Activated naive CD4-positive, alpha-beta T cell treated with anti-CD3 and anti-CD28 coated beads, Interleukin-2, amount 10 ng/mL, durations not matched to agents 7 days and 5 days (primary cell): ENCODE data around the gene RPS16.
"Not testable (repeated sequence)": the region's sequence is repeated elsewhere in the genome, so short reads cannot be mapped to it uniquely, and the experiment has no call there.

Experiments used
- CTCF ChIA-PET: fragments of 350-600 bp; sonication (Branson Sonifier 250); formaldehyde crosslinking; loops from one replicate; lab custom pipeline; 2021; ENCODE audit warnings: antibody characterized with exemption; lab: Charles Lee
- DNase-seq: peaks from one replicate; pipeline ENCODE4 v3.0.0-alpha.2; 2020
- H3K27ac Mint-ChIP-seq: one replicate; pipeline ENCODE4 v1.8.0; 2021; ENCODE audit warnings: mild to moderate bottlenecking, moderate library complexity, mixed read lengths
- H3K27me3 Mint-ChIP-seq: one replicate; pipeline ENCODE4 v1.8.0; 2021; ENCODE audit warnings: mild to moderate bottlenecking, mixed read lengths
- H3K36me3 Mint-ChIP-seq: one replicate; pipeline ENCODE4 v1.8.0; 2021; ENCODE audit warnings: mixed read lengths
- H3K4me1 Mint-ChIP-seq: one replicate; pipeline ENCODE4 v1.8.0; 2021; ENCODE audit warnings: mixed read lengths
- H3K4me3 Mint-ChIP-seq: one replicate; pipeline ENCODE4 v1.8.0; 2021; ENCODE audit warnings: mild to moderate bottlenecking, moderate library complexity, mixed read lengths
- H3K9me3 Mint-ChIP-seq: one replicate; pipeline ENCODE4 v1.8.0; 2021; ENCODE audit warnings: mixed read lengths

Gene RPS16

GRCh38 chr19:39435499-39436349 is at the start of gene RPS16:
Gene RPS16 (minus strand): TSS chr19:39435949. CDS start chr19:39435895, 54 bp downstream.
- Mint-ChIP-seq H3K4me1 (peaks cover 61% of the 10 kb centered on the region), H3K4me3 (peak within 1 kb of the TSS; percentile 100), H3K36me3 (peaks cover 36% of the 10 kb centered on the region), H3K27ac (peak within 1 kb of the TSS; percentile 99), H3K9me3 (no peaks in the 10 kb centered on the region), H3K27me3 (peaks cover 18% of the 10 kb centered on the region)
- peak; percentile 99 for DNase-seq
- CTCF ChIA-PET = interaction anchor here (0.8 to 1.8 kb wide), 10 partner anchors 12 to 97 kb away, joined by 3 to 8 read pairs (median 3); partner anchors contain the start of genes EID2B and PLEKHG2

- CTCF ChIA-PET = interaction anchor here (3.1 kb wide), 1 partner anchor 9 kb away, joined by 11 read pairs; no protein-coding TSS in a partner anchor
- no peaks in the 10 kb centered on the region for H3K9me3 Mint-ChIP-seq
- no peak for DNase-seq
- no peak overlapping the region for H3K4me3 Mint-ChIP-seq
- no peak overlapping the region for H3K27ac Mint-ChIP-seq
- no peaks in the 10 kb centered on the region for H3K27me3 Mint-ChIP-seq
- H3K36me3 Mint-ChIP-seq = peaks cover 15% of the 10 kb centered on the region
- peaks cover 31% of the 10 kb centered on the region for H3K4me1 Mint-ChIP-seq
Measured at GRCh38 chr19:39483141-39483540, 47.4 kb upstream of the RPS16 start.

GRCh38 chr19:39481676-39482075 is 45.9 kb upstream of the RPS16 start:
- CTCF ChIA-PET = no interaction called here
- no peaks in the 10 kb centered on the region for H3K9me3 Mint-ChIP-seq
- peak overlapping the region; percentile 88 for H3K4me3 Mint-ChIP-seq
- peaks cover 7% of the 10 kb centered on the region for H3K36me3 Mint-ChIP-seq
- DNase-seq = no peak
- H3K27me3 Mint-ChIP-seq = no peaks in the 10 kb centered on the region
- peaks cover 31% of the 10 kb centered on the region for H3K4me1 Mint-ChIP-seq
- H3K27ac Mint-ChIP-seq = peak overlapping the region; percentile 88

GRCh38 chr19:39481229-39481545 is 45.4 kb upstream of the RPS16 start:
- H3K36me3 Mint-ChIP-seq = peaks cover 4% of the 10 kb centered on the region

GRCh38 chr19:39480337-39481228 is 44.8 kb upstream of the RPS16 start, which contains the start of gene TIMM50:
Gene TIMM50 (plus strand): TSS chr19:39480838. CDS start chr19:39480854, 16 bp downstream.
- H3K27ac Mint-ChIP-seq = peak within 1 kb of the TSS; percentile 88
- peaks cover 7% of the 10 kb centered on the region for H3K36me3 Mint-ChIP-seq
- H3K4me1 Mint-ChIP-seq = peaks cover 31% of the 10 kb centered on the region
- DNase-seq = peak; percentile 99
- CTCF ChIA-PET = no interaction called here
- no peaks in the 10 kb centered on the region for H3K27me3 Mint-ChIP-seq
- H3K4me3 Mint-ChIP-seq = peak within 1 kb of the TSS; percentile 88
- H3K9me3 Mint-ChIP-seq = no peaks in the 10 kb centered on the region

More at GRCh38 chr19:39481229-39481545, 45.4 kb upstream of the RPS16 start:
- H3K27me3 Mint-ChIP-seq = no peaks in the 10 kb centered on the region
- H3K9me3 Mint-ChIP-seq = no peaks in the 10 kb centered on the region
- H3K4me3 Mint-ChIP-seq = peak overlapping the region; percentile 88
- H3K4me1 Mint-ChIP-seq = peaks cover 31% of the 10 kb centered on the region
- no peak for DNase-seq
- CTCF ChIA-PET = no interaction called here
- peak overlapping the region; percentile 88 for H3K27ac Mint-ChIP-seq

GRCh38 chr19:39479916-39480315 is 44.2 kb upstream of the RPS16 start:
- DNase-seq = no peak
- Mint-ChIP-seq H3K9me3 (no peaks in the 10 kb centered on the region), H3K27ac (peak overlapping the region; percentile 88), H3K36me3 (peaks cover 12% of the 10 kb centered on the region), H3K4me1 (peaks cover 31% of the 10 kb centered on the region), H3K4me3 (peak overlapping the region; percentile 88), H3K27me3 (no peaks in the 10 kb centered on the region)
- CTCF ChIA-PET = no interaction called here

- DNase-seq, H3K9me3 Mint-ChIP-seq, H3K27me3 Mint-ChIP-seq, CTCF ChIA-PET: not testable (repeated sequence)
- peak overlapping the region; percentile 88 for H3K27ac Mint-ChIP-seq
- peak overlapping the region; percentile 88 for H3K4me3 Mint-ChIP-seq
- peaks cover 18% of the 10 kb centered on the region for H3K36me3 Mint-ChIP-seq
- peaks cover 31% of the 10 kb centered on the region for H3K4me1 Mint-ChIP-seq
Measured at GRCh38 chr19:39479319-39479801, 43.6 kb upstream of the RPS16 start.

GRCh38 chr19:39475748-39476147 is 40.0 kb upstream of the RPS16 start:
- DNase-seq = no peak
- Mint-ChIP-seq H3K27ac (no peak overlapping the region), H3K4me3 (no peak overlapping the region), H3K36me3 (peaks cover 37% of the 10 kb centered on the region), H3K27me3 (no peaks in the 10 kb centered on the region), H3K4me1 (peaks cover 14% of the 10 kb centered on the region), H3K9me3 (no peaks in the 10 kb centered on the region)
- CTCF ChIA-PET = interaction anchor here (0.7 to 2.6 kb wide), 5 partner anchors 8 to 50 kb away, joined by 3 to 11 read pairs (median 3); no protein-coding TSS in a partner anchor

GRCh38 chr19:39474139-39474620 is 38.4 kb upstream of the RPS16 start:
- CTCF ChIA-PET = interaction anchor here (0.7 to 2.6 kb wide), 12 partner anchors 9 to 369 kb away, joined by 3 to 17 read pairs (median 4); partner anchors contain the start of genes EID2B and RPS16
- Mint-ChIP-seq H3K4me3 (no peak overlapping the region), H3K36me3 (peaks cover 51% of the 10 kb centered on the region), H3K27ac (peak overlapping the region; percentile 45), H3K9me3 (no peaks in the 10 kb centered on the region), H3K27me3 (no peaks in the 10 kb centered on the region), H3K4me1 (peaks cover 2% of the 10 kb centered on the region)
- DNase-seq = peak; percentile 81

GRCh38 chr19:39473443-39473960 is 37.8 kb upstream of the RPS16 start:
- H3K36me3 Mint-ChIP-seq = peaks cover 57% of the 10 kb centered on the region
- no peaks in the 10 kb centered on the region for H3K9me3 Mint-ChIP-seq
- CTCF ChIA-PET = interaction anchor here (0.7 to 2.6 kb wide), 10 partner anchors 8 to 369 kb away, joined by 3 to 17 read pairs (median 4); partner anchors contain the start of genes EID2B and RPS16
- peaks cover under 1% of the 10 kb centered on the region for H3K4me1 Mint-ChIP-seq
- no peaks in the 10 kb centered on the region for H3K27me3 Mint-ChIP-seq
- no peak overlapping the region for H3K27ac Mint-ChIP-seq
- no peak for DNase-seq
- no peak overlapping the region for H3K4me3 Mint-ChIP-seq

GRCh38 chr19:39472746-39473442 is 37.1 kb upstream of the RPS16 start:
- Mint-ChIP-seq H3K36me3 (peaks cover 62% of the 10 kb centered on the region), H3K27ac (peak overlapping the region; percentile 14), H3K9me3 (no peaks in the 10 kb centered on the region), H3K27me3 (no peaks in the 10 kb centered on the region), H3K4me3 (no peak overlapping the region), H3K4me1 (no peaks in the 10 kb centered on the region)
- CTCF ChIA-PET = interaction anchor here (1.1 to 2.6 kb wide), 3 partner anchors 11 to 370 kb away, joined by 3 to 11 read pairs (median 9); no protein-coding TSS in a partner anchor
- no peak for DNase-seq

- Mint-ChIP-seq H3K27ac (peak overlapping the region; percentile 14), H3K4me1 (no peaks in the 10 kb centered on the region), H3K9me3 (no peaks in the 10 kb centered on the region), H3K27me3 (no peaks in the 10 kb centered on the region), H3K4me3 (no peak overlapping the region), H3K36me3 (peaks cover 69% of the 10 kb centered on the region)
- CTCF ChIA-PET = interaction anchor here (1.0 to 1.2 kb wide), 2 partner anchors 31 to 61 kb away, joined by 3 to 4 read pairs; no protein-coding TSS in a partner anchor
- no peak for DNase-seq
Measured at GRCh38 chr19:39471756-39472536, 36.2 kb upstream of the RPS16 start.
